ENCODE data around the gene HERC3.

HERC3 gene

GRCh38 chr4:88750369-88750768, 158.1 kb downstream of the HERC3 start:
- DNase-seq = no peak

- no peak for DNase-seq
These were observed 159.2 kb downstream of the HERC3 start for GRCh38 chr4:88751258-88752075.

GRCh38 chr4:88752076-88752463, 159.8 kb downstream of the HERC3 start:
- DNase-seq = no peak

- no peak for DNase-seq
These were observed 160.5 kb downstream of the HERC3 start for GRCh38 chr4:88752754-88753153.

- DNase-seq = no peak
These were observed 161.6 kb downstream of the HERC3 start for GRCh38 chr4:88753658-88754571.

GRCh38 chr4:88754796-88755195, 162.5 kb downstream of the HERC3 start:
- DNase-seq = no peak

- no peak for DNase-seq
These were observed 163.2 kb downstream of the HERC3 start for GRCh38 chr4:88755454-88755853.

- no peak for DNase-seq
These were observed 163.9 kb downstream of the HERC3 start for GRCh38 chr4:88756149-88756548.

- no peak for DNase-seq
These were observed 164.8 kb downstream of the HERC3 start for GRCh38 chr4:88757067-88757466.

GRCh38 chr4:88757776-88758175, 165.5 kb downstream of the HERC3 start:
- no peak for DNase-seq

All from effector CD4-positive, alpha-beta T cell (primary cell).